AG04449 (cell line): Measurements from ENCODE around the gene PFDN2.

ENCODE experiments used
- CTCF ChIA-PET: fragments of 350-600 bp; formaldehyde crosslinking; extraction: SDS; loops from one replicate; lab custom pipeline; 2021; ENCODE audit warnings: antibody characterized with exemption; lab: Yijun Ruan, JAX
- POLR2A ChIA-PET: fragments of 400-600, 350-600 bp; formaldehyde crosslinking; extraction: SDS; loops from one replicate; lab custom pipeline; 2020; ENCODE audit warnings: antibody characterized with exemption, inconsistent platforms; lab: Yijun Ruan, JAX
- DNase-seq: peaks from one replicate; pipeline ENCODE4 v3.0.0-alpha.2; 2010; ENCODE audit warnings: low read depth, low spot score
- H3K4me3 ChIP-seq: 2 replicates; pipeline ENCODE4 v1.5.1; 2011; ENCODE audit warnings: low read depth, mild to moderate bottlenecking, control low read depth, low read length
- CTCF ChIP-seq: IDR thresholded peaks from one replicate; pipeline ENCODE4 v1.5.1; 2011; ENCODE audit warnings: mild to moderate bottlenecking, moderate library complexity, low read length, control low read depth, inconsistent platforms; ENCODE audit not compliant: insufficient read depth; ENCODE audit errors: missing control alignments

The PFDN2 gene

GRCh38 chr1:161095230-161095629 lies 22.6 kb downstream of the PFDN2 start:
- POLR2A ChIA-PET = no interaction called here
- CTCF ChIA-PET = interaction anchor here (1.1 to 7.9 kb wide), 7 partner anchors 9 to 101 kb away, joined by 3 to 146 read pairs (median 57); partner anchors contain the start of genes ARHGAP30, NIT1, PFDN2 and TSTD1
- no peak for DNase-seq
- no peak for TF ChIP-seq CTCF
- H3K4me3 ChIP-seq = no peak overlapping the region

GRCh38 chr1:161094481-161094880 lies 23.4 kb downstream of the PFDN2 start:
- no peak overlapping the region for H3K4me3 ChIP-seq
- POLR2A ChIA-PET = no interaction called here
- DNase-seq = no peak

GRCh38 chr1:161092621-161093028 lies 25.2 kb downstream of the PFDN2 start:
- CTCF ChIA-PET = interaction anchor here (1.1 to 3.3 kb wide), 4 partner anchors 10 to 100 kb away, joined by 3 to 19 read pairs (median 8); no protein-coding TSS in a partner anchor
- TF ChIP-seq CTCF = no peak
- H3K4me3 ChIP-seq = no peak overlapping the region
- POLR2A ChIA-PET = no interaction called here
- DNase-seq = no peak

More at GRCh38 chr1:161094481-161094880, 23.4 kb downstream of the PFDN2 start:
- TF ChIP-seq CTCF = no peak
- CTCF ChIA-PET = interaction anchor here (3.3 to 7.9 kb wide), 5 partner anchors 12 to 100 kb away, joined by 19 to 146 read pairs (median 100); partner anchors contain the start of genes ARHGAP30, NIT1, PFDN2 and TSTD1

GRCh38 chr1:161091796-161092507 lies 25.9 kb downstream of the PFDN2 start:
- DNase-seq = no peak
- CTCF ChIA-PET = interaction anchor here (1.1 to 3.3 kb wide), 3 partner anchors 9 to 81 kb away, joined by 3 to 19 read pairs (median 8); no protein-coding TSS in a partner anchor
- POLR2A ChIA-PET = no interaction called here
- no peak overlapping the region for H3K4me3 ChIP-seq
- no peak for TF ChIP-seq CTCF

- ChIA-PET CTCF (no interaction called here), POLR2A (no interaction called here)
- no peak for DNase-seq
- TF ChIP-seq CTCF = no peak
- H3K4me3 ChIP-seq = no peak overlapping the region
These were observed 26.7 kb downstream of the PFDN2 start for GRCh38 chr1:161091093-161091492.

GRCh38 chr1:161090617-161091016 lies 27.2 kb downstream of the PFDN2 start:
- CTCF ChIA-PET = no interaction called here
- TF ChIP-seq CTCF = no peak
- H3K4me3 ChIP-seq = no peak overlapping the region
- POLR2A ChIA-PET = no interaction called here
- no peak for DNase-seq
